Gastrocnemius medialis (tissue), 4 donors: Measurements from ENCODE around the gene PAFAH2. TPM values are rescaled to one million over a fixed set of nuclear protein-coding genes. Genes with fewer than 3 reads are reported as not detected.
A peak's percentile ranks its signal among the peaks of the same experiment; 100 is the strongest.

Source experiments
- ATAC-seq, 2 donors: fragments of 150-250 bp; one replicate each; pipeline ENCODE4 v1.9.1; 2016
- DNase-seq, 2 donors: peaks; one replicate each; pipeline ENCODE4 v3.0.0-alpha.2; 2019
- H3K27ac ChIP-seq, 4 donors: fragments of 200-600 bp; sonication (generic); 1 replicate in 1 of 4; 2 replicates in 3 of 4; pipeline ENCODE4 v1.5.1; 2016 to 2018; ENCODE audit warnings: mild to moderate bottlenecking in 2 of 4, moderate library complexity in 1 of 4
- H3K27me3 ChIP-seq, 3 donors: fragments of 200-600 bp; sonication (generic) in 2 of 3; 1 replicate in 1 of 3; 2 replicates in 2 of 3; pipeline versions ENCODE4 v1.5.1 to v1.6.0; 2016 to 2019; ENCODE audit warnings: mild to moderate bottlenecking in 1 of 3, moderate library complexity in 1 of 3
- H3K36me3 ChIP-seq, 2 donors: fragments of 200-600 bp; sonication (generic) in 1 of 2; one replicate each; pipeline ENCODE4 v1.5.1; 2017 to 2018
- H3K4me1 ChIP-seq, 2 donors: fragments of 200-600 bp; sonication (generic) in 1 of 2; one replicate each; pipeline ENCODE4 v1.5.1; 2016 to 2017; ENCODE audit warnings: mild to moderate bottlenecking in 2 of 2
- H3K4me3 ChIP-seq, 4 donors: fragments of 200-600 bp; sonication (generic) in 3 of 4; 1 replicate in 1 of 4; 2 replicates in 3 of 4; pipeline ENCODE4 v1.5.1; 2016 to 2019; ENCODE audit warnings: mild to moderate bottlenecking in 2 of 4
- H3K9me3 ChIP-seq, 3 donors: fragments of 200-600 bp; sonication (generic) in 2 of 3; 1 replicate in 1 of 3; 2 replicates in 2 of 3; pipeline ENCODE4 v1.5.1; 2016 to 2019
- CTCF ChIP-seq, 5 experiments: fragments of 450-650 bp in 3 of 5; fragments of 200-600 bp in 2 of 5; sonication (generic) in 2 of 5; IDR thresholded peaks in 4 of 5; conservative IDR thresholded peaks in 1 of 5; 1 replicate in 4 of 5; 2 replicates in 1 of 5; pipeline ENCODE4 v1.5.1; 2016 to 2019; ENCODE audit warnings: antibody characterized with exemption in 5 of 5, mild to moderate bottlenecking in 3 of 5, moderate library complexity in 3 of 5
- POLR2A ChIP-seq, 2 donors: fragments of 450-650 bp; IDR thresholded peaks; one replicate each; pipeline ENCODE4 v1.6.1; 2017; ENCODE audit warnings: antibody characterized with exemption in 2 of 2, mild to moderate bottlenecking in 2 of 2, moderate library complexity in 2 of 2
- in situ Hi-C, 4 donors: fragments of 200-750 bp; cut with MboI; loops; one replicate each; pipeline versions ENCODE4 v1.15.0 to v1.8.0; 2017; ENCODE audit warnings: low sequenced_read_pairs in 4 of 4
- intact Hi-C: fragments of 100-400 bp; cut with DNase I; formaldehyde crosslinking; loops from one replicate; pipeline ENCODE4 v1.15.1; 2023; ENCODE audit warnings: low total_unique reads
- total RNA-seq, 4 donors: library from RNA; depleted of rRNA; stranded (reverse); fragments of >200 nt; gene quantifications; one replicate each; pipeline versions ENCODE4 v1.1.0 to v1.2.3, GENCODE V29; 2016

PAFAH2 gene
- total RNA-seq, 4 donors from 2014 or later = 9.0 to 35.5 (median 16.1) TPM

GRCh38 chr1:26037904-26038303 lies 40.0 kb upstream of the PAFAH2 start:
- intact Hi-C loops (loop anchor here (5.0 kb wide), 3 partner anchors 74 to 194 kb away; partner anchors contain the start of genes CEP85 and PDIK1L), in situ Hi-C loops (loop anchor here in 2 of 4 donors (10.0 to 25.0 kb wide), 2 partner anchors 107 to 124 kb away; partner anchors contain the start of genes C1orf232 (in 1 of the 2), FAM110D (in 1 of the 2), ZNF593 (in 1 of the 2) and ZNF593OS (in 1 of the 2))
- Histone ChIP-seq H3K27ac (peak overlapping the region; percentile 91 to 99 (median 98)), H3K27me3 (no peaks in the 10 kb centered on the region), H3K4me1 (peaks cover 33% of the 10 kb centered on the region in 2 donors), H3K9me3 (no peaks in the 10 kb centered on the region), H3K4me3 (no peak overlapping the region), H3K36me3 (no peaks in the 10 kb centered on the region)
- peak in 1 of 2 donors; percentile 24 for TF ChIP-seq POLR2A (IDR thresholded peaks at IDR 0.05)
- no peak for TF ChIP-seq CTCF (IDR thresholded peaks at IDR 0.05 in 4 of 5, conservative IDR thresholded peaks at IDR 0.05 in 1 of 5)
- peak; percentile 18 for ATAC-seq
- DNase-seq = peak; percentile 82 to 85

DNA sequence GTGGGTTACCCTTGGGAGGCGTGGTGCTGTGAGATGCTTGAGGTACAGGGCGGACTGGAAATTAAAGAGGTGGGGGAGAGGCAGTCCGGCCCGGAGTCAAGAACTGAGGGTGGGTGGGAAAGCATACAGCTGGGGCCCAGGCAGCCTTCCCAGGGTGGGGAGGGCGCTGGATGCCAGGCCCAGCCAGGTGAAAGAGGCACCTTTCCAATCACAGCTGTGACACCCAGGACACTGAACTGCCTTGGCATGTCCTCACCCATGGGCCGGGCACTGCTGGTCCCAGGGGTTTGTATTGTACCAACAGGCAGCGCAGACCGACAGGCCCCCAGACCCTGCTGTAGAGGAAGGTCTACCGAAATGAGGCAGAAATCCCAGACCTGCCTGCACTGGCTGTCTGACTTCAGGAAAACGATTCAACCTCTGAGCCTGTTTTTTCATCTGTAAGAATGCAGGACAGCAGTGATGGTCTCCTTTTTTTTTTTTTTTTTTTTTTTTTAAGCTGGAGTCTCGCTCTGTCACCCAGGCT lies 39.0 kb upstream of the PAFAH2 start:
- H3K36me3 ChIP-seq = no peaks in the 10 kb centered on the region
- in situ Hi-C loops = loop anchor here in 2 of 4 donors (10.0 to 25.0 kb wide), 2 partner anchors 108 to 125 kb away; partner anchors contain the start of genes C1orf232 (in 1 of the 2), FAM110D (in 1 of the 2), ZNF593 (in 1 of the 2) and ZNF593OS (in 1 of the 2)
- no peak for DNase-seq
- H3K9me3 ChIP-seq = no peaks in the 10 kb centered on the region
- TF ChIP-seq POLR2A (IDR thresholded peaks at IDR 0.05) = peak in 1 of 2 donors; percentile 48
- no peak for TF ChIP-seq CTCF (IDR thresholded peaks at IDR 0.05 in 4 of 5, conservative IDR thresholded peaks at IDR 0.05 in 1 of 5)
- peaks cover 33% of the 10 kb centered on the region in 2 donors for H3K4me1 ChIP-seq
- H3K4me3 ChIP-seq = peak overlapping the region in 1 of 4 donors; percentile 19
- intact Hi-C loops = loop anchor here (1.0 to 5.0 kb wide), 7 partner anchors 35 to 195 kb away; partner anchors contain the start of genes CEP85 and PDIK1L
- H3K27ac ChIP-seq = peak overlapping the region; percentile 91 to 99 (median 98)
- peak; percentile 5 to 18 for ATAC-seq
- H3K27me3 ChIP-seq = no peaks in the 10 kb centered on the region

DNA sequence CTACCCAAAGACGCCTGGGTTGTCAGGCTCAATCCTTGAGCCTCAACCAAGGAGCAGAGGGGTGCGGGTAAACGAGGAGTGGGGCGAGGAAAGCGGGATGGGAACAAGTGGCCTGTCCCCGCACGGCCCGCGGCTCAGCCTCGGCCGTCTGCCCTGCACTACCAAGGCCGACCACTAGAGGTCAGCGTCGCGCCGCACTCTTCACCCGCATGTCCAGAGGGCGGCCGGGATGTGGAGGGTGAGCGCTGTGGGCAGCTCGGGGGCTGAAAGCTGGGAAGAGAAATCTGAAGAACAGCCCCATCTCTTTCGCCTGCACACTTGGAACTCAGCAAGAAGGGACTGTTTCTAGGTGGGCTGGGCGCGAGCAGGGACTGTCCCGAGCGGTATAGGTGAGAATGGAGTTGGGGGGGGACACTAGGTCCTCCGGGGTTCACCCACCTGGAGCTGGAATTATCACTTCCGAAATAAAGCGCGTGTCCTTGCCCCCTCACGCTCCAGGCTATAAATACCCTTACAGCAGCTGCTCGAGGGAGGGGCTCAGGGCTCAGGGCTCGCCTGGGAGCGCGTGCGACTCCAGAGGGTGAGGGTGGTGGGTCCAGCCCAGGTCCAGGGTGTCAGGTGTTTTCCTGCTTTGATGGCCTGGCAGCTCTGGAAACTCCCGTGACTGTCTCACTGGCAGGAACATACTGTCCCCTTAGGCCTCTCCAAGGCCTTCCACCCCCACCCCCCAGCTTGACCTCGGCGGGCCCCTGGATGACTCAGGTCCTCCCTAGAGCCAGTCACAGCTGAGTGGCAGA lies 38.3 kb upstream of the PAFAH2 start:
- intact Hi-C loops (loop anchor here (1.0 to 5.0 kb wide), 7 partner anchors 36 to 196 kb away; partner anchors contain the start of genes CEP85 and PDIK1L), in situ Hi-C loops (loop anchor here in 2 of 4 donors (10.0 to 25.0 kb wide), 2 partner anchors 109 to 126 kb away; partner anchors contain the start of genes C1orf232 (in 1 of the 2), FAM110D (in 1 of the 2), ZNF593 (in 1 of the 2) and ZNF593OS (in 1 of the 2))
- TF ChIP-seq CTCF (IDR thresholded peaks at IDR 0.05 in 4 of 5, conservative IDR thresholded peaks at IDR 0.05 in 1 of 5) (peak; percentile 99 to 100 (median 100)), POLR2A (IDR thresholded peaks at IDR 0.05) (peak; percentile 42 to 73)
- peak overlapping the region; percentile 77 to 91 (median 86) for H3K4me3 ChIP-seq
- H3K9me3 ChIP-seq = no peaks in the 10 kb centered on the region
- no peaks in the 10 kb centered on the region for H3K27me3 ChIP-seq
- H3K4me1 ChIP-seq = peaks cover 33% of the 10 kb centered on the region in 2 donors
- DNase-seq (peak; percentile 96 to 99), ATAC-seq (peak; percentile 65 to 69)
- H3K36me3 ChIP-seq = no peaks in the 10 kb centered on the region
- H3K27ac ChIP-seq = peak overlapping the region; percentile 91 to 99 (median 98)

DNA sequence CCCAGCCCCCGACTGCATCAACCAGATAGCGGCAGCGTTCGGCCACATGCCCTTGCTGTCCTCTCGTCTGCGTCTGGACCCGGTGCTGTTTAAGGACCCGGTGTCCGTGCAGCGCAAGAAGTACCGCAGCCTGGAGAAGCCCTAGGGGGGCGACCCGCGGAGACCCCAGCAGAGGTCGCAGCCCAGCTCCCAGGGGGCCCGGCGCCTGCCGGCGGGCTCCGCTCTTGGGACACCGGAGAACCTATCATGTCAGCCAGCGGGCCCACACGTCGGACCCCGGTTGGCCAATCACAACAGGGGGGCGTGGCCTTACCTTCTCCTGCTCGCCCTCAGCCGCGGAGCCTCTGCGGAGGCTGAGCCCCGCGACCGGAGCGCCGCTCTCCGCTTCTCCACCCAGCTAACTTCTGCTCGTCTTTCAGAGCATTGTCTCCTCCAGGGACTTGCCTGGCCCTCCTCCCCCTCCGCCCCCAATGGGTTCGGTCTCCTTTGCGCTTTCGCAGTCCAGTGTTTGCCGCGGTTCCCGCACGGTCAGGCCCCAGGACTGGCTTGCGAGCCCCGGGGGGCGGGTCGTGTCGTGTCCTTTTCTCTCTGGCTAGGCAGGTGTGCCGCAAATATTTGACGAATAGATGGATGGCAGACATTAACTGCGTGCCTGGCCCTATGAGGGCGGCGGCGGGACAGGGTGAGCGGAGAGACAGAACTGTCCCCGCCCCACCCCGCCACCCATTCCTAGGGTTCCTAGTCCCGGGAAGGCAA lies 37.5 kb upstream of the PAFAH2 start:
- intact Hi-C loops (loop anchor here (5.0 kb wide), 3 partner anchors 77 to 197 kb away; partner anchors contain the start of genes CEP85 and PDIK1L), in situ Hi-C loops (loop anchor here in 2 of 4 donors (10.0 to 25.0 kb wide), 2 partner anchors 109 to 127 kb away; partner anchors contain the start of genes C1orf232 (in 1 of the 2), FAM110D (in 1 of the 2), ZNF593 (in 1 of the 2) and ZNF593OS (in 1 of the 2))
- ATAC-seq (peak; percentile 48 to 58), DNase-seq (peak; percentile 95 to 97)
- H3K4me3 ChIP-seq = peak overlapping the region; percentile 77 to 91 (median 86)
- no peaks in the 10 kb centered on the region for H3K36me3 ChIP-seq
- peak in 2 of 5 experiments; percentile 8 to 32 for TF ChIP-seq CTCF (IDR thresholded peaks at IDR 0.05 in 4 of 5, conservative IDR thresholded peaks at IDR 0.05 in 1 of 5)
- TF ChIP-seq POLR2A (IDR thresholded peaks at IDR 0.05) = peak; percentile 99
- H3K27me3 ChIP-seq = no peaks in the 10 kb centered on the region
- peaks cover 33% of the 10 kb centered on the region in 2 donors for H3K4me1 ChIP-seq
- no peaks in the 10 kb centered on the region for H3K9me3 ChIP-seq
- H3K27ac ChIP-seq = peak overlapping the region; percentile 91 to 99 (median 98)
